Subcutaneous adipose tissue (tissue), 4 donors: ENCODE measurements around the gene RET. TPM values are rescaled to one million over a fixed set of nuclear protein-coding genes. Genes with fewer than 3 reads are reported as not detected.

Experiments
- total RNA-seq, 4 donors: library from RNA; depleted of rRNA; stranded (reverse); fragments of >200 nt; gene quantifications; one replicate each; pipeline ENCODE4 v1.1.0, GENCODE V29; 2016
- TF ChIP-seq, protein P1 (sequence below): fragments of 450-650 bp; IDR thresholded peaks from one replicate; pipeline ENCODE4 v1.5.1; 2016; ENCODE audit warnings: low read depth, mild to moderate bottlenecking, control low read depth, antibody characterized with exemption, moderate library complexity

RET gene
- total RNA-seq, 4 donors from 2014 or later: 0.19 to 1.9 (median 0.49) TPM

- TF ChIP-seq, protein P1, sequence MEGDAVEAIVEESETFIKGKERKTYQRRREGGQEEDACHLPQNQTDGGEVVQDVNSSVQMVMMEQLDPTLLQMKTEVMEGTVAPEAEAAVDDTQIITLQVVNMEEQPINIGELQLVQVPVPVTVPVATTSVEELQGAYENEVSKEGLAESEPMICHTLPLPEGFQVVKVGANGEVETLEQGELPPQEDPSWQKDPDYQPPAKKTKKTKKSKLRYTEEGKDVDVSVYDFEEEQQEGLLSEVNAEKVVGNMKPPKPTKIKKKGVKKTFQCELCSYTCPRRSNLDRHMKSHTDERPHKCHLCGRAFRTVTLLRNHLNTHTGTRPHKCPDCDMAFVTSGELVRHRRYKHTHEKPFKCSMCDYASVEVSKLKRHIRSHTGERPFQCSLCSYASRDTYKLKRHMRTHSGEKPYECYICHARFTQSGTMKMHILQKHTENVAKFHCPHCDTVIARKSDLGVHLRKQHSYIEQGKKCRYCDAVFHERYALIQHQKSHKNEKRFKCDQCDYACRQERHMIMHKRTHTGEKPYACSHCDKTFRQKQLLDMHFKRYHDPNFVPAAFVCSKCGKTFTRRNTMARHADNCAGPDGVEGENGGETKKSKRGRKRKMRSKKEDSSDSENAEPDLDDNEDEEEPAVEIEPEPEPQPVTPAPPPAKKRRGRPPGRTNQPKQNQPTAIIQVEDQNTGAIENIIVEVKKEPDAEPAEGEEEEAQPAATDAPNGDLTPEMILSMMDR: no peak
Observed at GRCh38 chr10:43083764-43084163, 6.9 kb downstream of the RET start.

GRCh38 chr10:43084812-43085211, 7.9 kb downstream of the RET start:
- TF ChIP-seq, protein P1: no peak

- TF ChIP-seq, protein P1: no peak
Observed at GRCh38 chr10:43086321-43086942, 9.6 kb downstream of the RET start.

DNA sequence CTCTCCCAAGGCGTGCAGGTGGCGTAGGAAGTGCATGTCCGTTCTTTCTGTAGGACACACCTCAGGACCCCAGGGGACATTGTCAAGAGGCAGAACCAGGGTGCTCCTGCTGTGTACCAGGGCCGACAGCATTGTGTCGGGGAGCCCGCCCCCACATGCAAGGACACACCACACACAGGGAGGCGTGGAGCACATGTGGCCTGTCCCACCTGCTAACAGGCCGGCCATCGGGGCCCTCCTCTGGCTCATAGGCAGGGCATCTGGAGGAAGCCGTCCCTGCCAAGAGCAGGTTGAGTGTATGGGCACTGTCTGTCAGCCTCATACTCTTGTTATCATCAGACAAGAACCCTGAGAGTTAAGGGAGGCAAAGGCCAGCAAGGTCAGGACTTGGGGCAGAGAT, 12.7 kb downstream of the RET start:
- TF ChIP-seq, protein P1: no peak

GRCh38 chr10:43090188-43090587, 13.3 kb downstream of the RET start:
- TF ChIP-seq, protein P1: no peak

DNA sequence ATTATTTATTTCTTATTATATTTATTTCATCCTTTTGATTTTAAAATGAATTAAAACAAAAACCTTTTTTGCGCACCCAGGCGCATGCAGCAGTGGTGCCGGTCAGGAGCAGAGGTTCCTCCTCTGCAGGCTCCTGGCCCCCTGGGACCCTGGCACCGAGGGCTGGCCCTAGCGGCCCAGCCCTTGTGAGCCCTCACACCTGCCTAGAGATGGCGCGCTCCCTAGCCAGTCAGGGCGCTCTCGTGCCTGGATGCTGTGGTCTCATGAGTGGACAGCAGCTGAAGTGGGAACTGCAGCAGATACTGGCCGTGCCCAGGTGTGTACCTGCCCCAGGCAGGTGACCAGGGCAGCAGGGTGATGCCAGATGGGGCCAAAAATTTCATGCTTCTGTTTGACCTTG, 13.8 kb downstream of the RET start:
- TF ChIP-seq, protein P1: no peak

GRCh38 chr10:43091846-43092245, 15.0 kb downstream of the RET start:
- TF ChIP-seq, protein P1: no peak
